HL-60/S4 treated with retinoic acid at 250 ng/mL for 4 days and 3 days (cell line): ENCODE data around the gene RHPN2.
"Not testable (repeated sequence)": the region's sequence is repeated elsewhere in the genome, so short reads cannot be mapped to it uniquely, and the experiment has no call there.

Source experiments
- in situ Hi-C: fragments of 300-500 bp; cut with MboI; formaldehyde crosslinking; loops from 2 replicates; pipeline ENCODE4 v1.7.0; 2022; ENCODE audit warnings: low sequenced_read_pairs

Gene RHPN2

GRCh38 chr19:33035461-33035860 is 29.2 kb downstream of the RHPN2 start:
- in situ Hi-C loops: no loop called here

GRCh38 chr19:33032218-33032781 is 32.4 kb downstream of the RHPN2 start:
- in situ Hi-C loops: no loop called here

GRCh38 chr19:33029746-33030303 is 34.9 kb downstream of the RHPN2 start:
- in situ Hi-C loops: no loop called here

GRCh38 chr19:33026602-33027001 is 38.1 kb downstream of the RHPN2 start:
- in situ Hi-C loops: not testable (repeated sequence)

GRCh38 chr19:33025468-33026238 is 39.0 kb downstream of the RHPN2 start:
- in situ Hi-C loops: not testable (repeated sequence)

- in situ Hi-C loops: no loop called here
These were observed 40.3 kb downstream of the RHPN2 start for GRCh38 chr19:33024398-33024797.

GRCh38 chr19:33022472-33023116 is 42.1 kb downstream of the RHPN2 start:
- in situ Hi-C loops: no loop called here

- in situ Hi-C loops: not testable (repeated sequence)
These were observed 53.8 kb downstream of the RHPN2 start for GRCh38 chr19:33010891-33011290.

- in situ Hi-C loops: no loop called here
These were observed 56.0 kb downstream of the RHPN2 start for GRCh38 chr19:33008738-33009137.

- in situ Hi-C loops: no loop called here
These were observed 59.2 kb downstream of the RHPN2 start for GRCh38 chr19:33005440-33005839.

GRCh38 chr19:33003424-33004024 is 61.2 kb downstream of the RHPN2 start:
- in situ Hi-C loops: not testable (repeated sequence)

GRCh38 chr19:33002126-33002865 is 62.4 kb downstream of the RHPN2 start:
- in situ Hi-C loops: not testable (repeated sequence)

GRCh38 chr19:33000910-33001309 is 63.8 kb downstream of the RHPN2 start:
- in situ Hi-C loops: no loop called here

- in situ Hi-C loops: no loop called here
These were observed 64.2 kb downstream of the RHPN2 start for GRCh38 chr19:33000510-33000909.

GRCh38 chr19:32998722-32999121 is 66.0 kb downstream of the RHPN2 start:
- in situ Hi-C loops: no loop called here

GRCh38 chr19:32997716-32998355 is 66.9 kb downstream of the RHPN2 start:
- in situ Hi-C loops: no loop called here

- in situ Hi-C loops: not testable (repeated sequence)
These were observed 67.6 kb downstream of the RHPN2 start for GRCh38 chr19:32997061-32997464.

GRCh38 chr19:32995966-32996365 is 68.7 kb downstream of the RHPN2 start:
- in situ Hi-C loops: not testable (repeated sequence)

GRCh38 chr19:32988724-32989123 is 76.0 kb downstream of the RHPN2 start:
- in situ Hi-C loops: no loop called here

GRCh38 chr19:32988254-32988653 is 76.4 kb downstream of the RHPN2 start:
- in situ Hi-C loops: not testable (repeated sequence)
